Fibroblast of pulmonary artery (primary cell): Measurements from ENCODE around the gene CISD3.
A peak's percentile ranks its signal among the peaks of the same experiment; 100 is the strongest.

Experiments
- DNase-seq: peaks from one replicate; pipeline ENCODE4 v3.0.0-alpha.2; 2010; ENCODE audit warnings: low read depth
- H3K4me3 ChIP-seq: replicated peaks from 2 replicates; pipeline ENCODE4 v1.5.1; 2011; ENCODE audit warnings: low read depth, mild to moderate bottlenecking, control low read depth, low read length, moderate library complexity
- TF ChIP-seq, protein P1 (sequence below): IDR thresholded peaks from 2 replicates; pipeline ENCODE4 v1.5.1; 2011; ENCODE audit warnings: mild to moderate bottlenecking, control low read depth, low read length, inconsistent platforms; ENCODE audit errors: missing control alignments

CISD3 gene

DNA sequence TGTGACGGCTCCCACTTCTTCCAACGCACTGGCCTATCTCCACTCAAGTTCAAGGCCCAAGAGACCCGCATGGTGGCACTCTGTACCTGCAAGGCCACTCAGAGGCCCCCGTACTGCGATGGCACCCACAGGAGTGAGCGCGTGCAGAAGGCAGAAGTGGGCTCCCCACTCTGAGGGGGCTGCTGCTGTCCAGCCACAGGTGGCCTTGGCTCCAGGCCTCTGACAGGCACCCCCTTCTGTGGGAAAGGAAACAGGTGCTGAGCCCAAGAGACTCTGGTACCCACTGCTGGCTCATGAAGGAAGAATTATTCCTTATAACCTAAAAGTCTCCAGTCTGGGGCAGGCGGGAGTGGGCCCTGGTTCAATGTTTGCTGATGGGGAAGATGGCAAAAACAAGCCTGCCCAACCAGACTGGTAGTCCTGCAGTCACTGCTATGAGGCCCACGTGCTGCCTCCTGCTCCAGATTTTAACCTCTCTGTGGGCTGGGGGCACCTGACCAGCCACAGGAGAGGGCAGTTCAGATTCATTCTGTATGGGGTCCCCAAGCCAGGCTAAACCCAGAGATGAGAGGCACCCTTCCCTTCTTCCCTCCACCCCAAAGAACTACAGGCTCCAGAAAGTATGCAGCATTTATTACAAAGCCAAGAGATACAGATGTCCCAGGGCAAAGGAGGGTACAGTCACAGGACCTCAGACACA is 3.3 kb downstream of the CISD3 start:
- TF ChIP-seq, protein P1, sequence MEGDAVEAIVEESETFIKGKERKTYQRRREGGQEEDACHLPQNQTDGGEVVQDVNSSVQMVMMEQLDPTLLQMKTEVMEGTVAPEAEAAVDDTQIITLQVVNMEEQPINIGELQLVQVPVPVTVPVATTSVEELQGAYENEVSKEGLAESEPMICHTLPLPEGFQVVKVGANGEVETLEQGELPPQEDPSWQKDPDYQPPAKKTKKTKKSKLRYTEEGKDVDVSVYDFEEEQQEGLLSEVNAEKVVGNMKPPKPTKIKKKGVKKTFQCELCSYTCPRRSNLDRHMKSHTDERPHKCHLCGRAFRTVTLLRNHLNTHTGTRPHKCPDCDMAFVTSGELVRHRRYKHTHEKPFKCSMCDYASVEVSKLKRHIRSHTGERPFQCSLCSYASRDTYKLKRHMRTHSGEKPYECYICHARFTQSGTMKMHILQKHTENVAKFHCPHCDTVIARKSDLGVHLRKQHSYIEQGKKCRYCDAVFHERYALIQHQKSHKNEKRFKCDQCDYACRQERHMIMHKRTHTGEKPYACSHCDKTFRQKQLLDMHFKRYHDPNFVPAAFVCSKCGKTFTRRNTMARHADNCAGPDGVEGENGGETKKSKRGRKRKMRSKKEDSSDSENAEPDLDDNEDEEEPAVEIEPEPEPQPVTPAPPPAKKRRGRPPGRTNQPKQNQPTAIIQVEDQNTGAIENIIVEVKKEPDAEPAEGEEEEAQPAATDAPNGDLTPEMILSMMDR = no peak
- H3K4me3 ChIP-seq = no peak overlapping the region
- no peak for DNase-seq

DNA sequence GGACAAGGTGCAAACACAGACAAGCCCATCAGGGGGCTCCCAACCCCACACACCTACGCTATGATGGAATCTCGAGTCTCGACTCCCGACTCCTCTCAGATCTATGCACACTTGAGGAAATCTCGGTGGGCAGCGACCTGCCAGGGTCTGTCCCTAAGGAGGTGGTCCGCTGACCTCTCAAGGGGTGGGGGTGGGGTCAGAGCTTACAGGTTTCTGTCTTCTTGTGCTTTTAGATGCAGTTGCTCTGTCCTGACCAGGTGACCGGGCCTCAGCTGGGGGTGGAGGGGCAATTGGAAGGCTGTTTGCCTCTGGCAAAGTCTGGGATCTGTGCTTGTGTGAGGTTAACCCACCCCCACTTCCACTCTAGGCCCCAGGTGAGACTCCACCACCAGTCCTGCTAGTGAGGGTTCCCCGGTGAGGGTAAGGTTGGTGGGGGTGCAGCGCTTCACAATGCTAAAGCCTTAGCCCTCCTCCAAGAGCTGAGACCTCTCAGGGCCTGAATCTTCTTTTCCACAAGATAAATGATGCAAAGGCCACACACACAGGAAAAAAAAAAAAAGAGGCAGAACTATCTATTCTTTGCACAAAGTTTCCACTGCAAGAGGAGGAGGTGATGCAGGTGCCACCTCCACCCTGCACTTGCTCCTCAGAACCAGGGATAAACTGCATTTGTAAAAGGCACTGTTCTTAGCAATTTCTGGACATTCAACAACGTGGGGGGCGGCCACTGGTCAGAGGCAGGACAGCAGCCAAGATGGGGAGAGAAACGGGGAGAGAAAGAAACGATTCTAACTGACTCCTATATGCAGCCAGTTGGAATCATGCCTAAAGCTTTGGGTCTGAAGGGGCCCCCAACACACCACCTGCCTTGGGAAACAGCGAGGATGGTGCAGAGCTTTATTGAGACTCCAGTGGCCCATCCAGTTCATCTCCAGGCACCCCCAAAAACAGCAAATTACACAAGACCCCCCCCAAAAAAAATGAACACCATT is 4.1 kb downstream of the CISD3 start:
- H3K4me3 ChIP-seq = no peak overlapping the region
- TF ChIP-seq, protein P1 = peak; percentile 23
- no peak for DNase-seq

DNA sequence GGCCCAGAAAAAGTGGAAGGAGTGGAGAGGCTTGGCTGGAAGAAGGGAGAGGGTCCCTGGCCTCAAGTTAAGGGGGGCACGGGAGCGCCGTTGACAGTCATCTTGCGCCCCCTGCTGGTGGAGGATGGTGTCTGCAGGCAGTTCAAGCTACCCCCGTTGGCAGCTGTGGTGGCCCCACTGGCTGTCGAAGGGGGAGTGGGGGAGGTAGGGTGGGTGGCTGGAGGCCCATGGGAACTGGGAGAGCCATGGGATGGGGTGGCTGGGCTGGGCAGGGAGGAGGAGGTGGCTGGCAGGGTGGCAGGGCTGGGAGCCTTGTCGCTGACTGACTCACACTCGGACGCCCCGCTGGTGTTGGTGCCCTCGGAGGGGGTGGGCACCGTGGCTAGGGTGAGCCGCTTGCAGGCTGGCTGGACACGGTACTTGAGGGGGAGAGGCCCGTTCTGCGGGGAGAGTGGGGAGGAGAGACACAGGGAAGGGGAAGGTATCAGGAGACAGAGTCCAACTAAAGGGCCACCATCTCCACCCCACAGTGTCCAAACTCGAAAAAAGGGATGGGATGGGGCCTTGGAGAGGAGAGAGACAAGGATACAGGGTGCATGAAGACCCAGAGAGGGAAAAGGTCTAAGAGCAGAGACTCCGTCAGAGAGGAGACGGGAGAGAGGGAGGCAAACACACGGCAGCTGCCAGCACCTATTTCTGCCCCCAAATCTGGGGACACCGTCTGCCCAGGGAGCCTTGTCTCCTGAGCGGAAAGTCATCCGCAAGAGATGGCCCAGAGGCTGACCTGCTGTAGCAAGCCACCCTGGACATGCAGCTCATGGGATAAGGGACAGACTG is 5.2 kb downstream of the CISD3 start:
- TF ChIP-seq, protein P1 = peak; percentile 86
- no peak overlapping the region for H3K4me3 ChIP-seq
- DNase-seq = peak; percentile 39

DNA sequence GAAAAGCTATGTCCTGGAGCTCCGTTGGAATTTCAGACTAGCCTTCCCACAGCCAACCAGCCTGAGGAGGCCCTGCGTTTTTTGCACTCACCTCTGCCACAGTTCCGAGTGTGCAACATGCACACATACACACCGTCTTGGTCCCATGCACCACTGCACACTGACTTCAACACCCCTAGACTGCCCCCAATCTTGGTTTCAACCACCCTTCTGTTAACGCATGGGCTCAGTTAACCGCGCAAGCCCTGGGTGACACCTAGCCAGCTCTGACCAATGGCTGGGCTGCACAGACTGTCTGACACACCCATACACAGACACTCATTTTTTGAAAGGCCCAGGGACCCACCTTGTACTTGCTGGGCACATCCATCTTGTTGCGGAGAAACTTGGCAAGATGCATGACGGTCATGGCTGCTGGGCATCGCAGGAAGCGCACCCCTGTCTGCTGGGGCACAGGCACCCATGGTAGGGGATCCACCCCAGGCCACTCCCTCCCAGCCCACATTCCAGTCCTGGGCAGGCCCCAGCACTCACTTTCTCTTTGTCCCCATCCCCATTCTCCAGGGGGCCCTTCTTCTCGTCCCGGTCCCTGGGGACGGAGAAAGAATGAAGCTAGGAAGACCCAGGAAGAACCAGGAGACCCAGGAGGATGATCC is 8.0 kb downstream of the CISD3 start:
- no peak overlapping the region for H3K4me3 ChIP-seq
- TF ChIP-seq, protein P1 = no peak
- DNase-seq = no peak

DNA sequence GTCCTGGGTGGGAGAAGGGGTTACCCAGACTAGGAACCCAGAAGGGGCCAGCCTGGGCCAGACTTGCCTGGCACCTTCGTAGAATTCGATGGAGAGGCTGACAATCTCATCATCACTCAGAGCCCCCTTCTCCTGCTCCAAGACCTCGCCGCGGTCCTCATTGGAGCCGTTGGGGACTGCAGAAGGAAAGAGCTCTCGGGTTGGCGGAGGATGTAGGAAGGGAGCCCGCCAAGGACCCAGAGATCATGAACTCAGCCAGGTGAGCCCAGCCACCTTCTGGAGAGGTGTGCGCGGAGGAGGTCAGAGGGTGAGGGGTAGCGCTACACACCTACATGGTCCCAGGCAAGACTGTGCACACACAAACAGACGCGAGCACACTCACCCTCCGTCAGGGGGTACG is 8.5 kb downstream of the CISD3 start:
- no peak for DNase-seq
- TF ChIP-seq, protein P1 = no peak
- no peak overlapping the region for H3K4me3 ChIP-seq

DNA sequence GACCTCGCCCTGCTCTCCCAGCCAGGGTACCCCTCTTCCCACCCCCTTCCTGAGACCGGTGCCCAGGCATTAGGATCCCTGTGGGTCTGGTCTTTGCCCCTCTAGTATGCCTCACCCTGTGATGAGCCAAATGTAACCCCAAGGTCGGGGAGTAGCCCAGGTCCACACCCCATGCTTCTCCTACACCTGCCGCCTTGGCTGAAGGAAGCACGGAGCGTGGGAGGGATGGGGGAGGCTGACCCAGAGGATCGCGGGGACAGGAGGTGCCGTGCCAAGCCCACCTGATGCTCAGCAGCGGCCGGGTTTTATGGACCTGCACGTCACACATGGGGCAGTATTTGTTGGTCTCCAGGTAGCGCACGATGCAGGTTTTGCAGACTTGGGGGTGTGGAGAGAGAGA is 9.2 kb downstream of the CISD3 start:
- H3K4me3 ChIP-seq = no peak overlapping the region
- DNase-seq = no peak
- TF ChIP-seq, protein P1 = no peak
